Measurements from ENCODE around the gene HDGF.
"Not testable (repeated sequence)": the region's sequence is repeated elsewhere in the genome, so short reads cannot be mapped to it uniquely, and the experiment has no call there.

HDGF gene

GRCh38 chr1:156767101-156767878 lies 15.8 kb upstream of the HDGF start, which contains the start of gene PRCC:
Gene PRCC (plus strand): TSS chr1:156767535. CDS start chr1:156767772, 237 bp downstream.
- DNase-seq (ENCODE audit: low read depth, low spot score): peak; percentile 100

DNA sequence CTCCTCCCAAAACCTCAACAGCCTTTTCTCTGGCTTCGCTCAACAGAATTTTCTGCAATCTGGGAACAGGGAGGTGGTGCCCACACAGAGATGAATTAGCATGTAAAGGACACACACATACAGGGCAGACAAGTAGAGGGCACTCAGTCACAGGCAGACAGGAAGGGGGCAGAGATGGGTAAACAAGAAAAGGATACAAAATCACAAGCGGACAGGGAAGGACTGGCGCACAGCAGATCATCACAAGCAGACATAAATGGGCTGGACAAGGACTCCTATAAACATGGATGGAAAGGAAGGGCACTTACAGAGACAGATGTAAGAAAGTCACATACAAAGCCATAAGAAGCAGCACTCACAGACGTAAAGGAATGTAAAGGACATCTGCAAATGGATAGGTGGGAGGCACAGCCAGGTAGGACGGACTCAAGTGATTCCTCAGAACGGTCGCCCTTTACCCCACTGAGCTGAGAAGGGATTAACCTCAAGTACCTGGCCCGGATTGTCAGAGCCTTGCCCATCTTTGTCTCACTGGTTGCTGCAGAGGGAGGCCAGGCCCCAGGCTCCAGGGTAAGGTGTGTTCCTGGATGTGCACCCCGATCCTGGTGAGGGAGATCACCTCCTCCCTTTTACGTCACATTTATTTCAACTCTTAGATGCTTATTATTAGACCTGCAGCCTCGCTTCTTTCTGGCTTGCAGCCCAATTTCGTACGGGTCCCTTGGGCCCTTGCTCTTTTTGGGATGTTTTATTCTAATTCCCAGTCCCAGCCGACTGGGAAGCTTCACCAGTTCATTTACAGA lies 15.0 kb upstream of the HDGF start:
- no peak for DNase-seq (ENCODE audit: low read depth, low spot score)

- DNase-seq (ENCODE audit: low read depth, low spot score): no peak
Observed at GRCh38 chr1:156765666-156766065, 14.2 kb upstream of the HDGF start.

DNA sequence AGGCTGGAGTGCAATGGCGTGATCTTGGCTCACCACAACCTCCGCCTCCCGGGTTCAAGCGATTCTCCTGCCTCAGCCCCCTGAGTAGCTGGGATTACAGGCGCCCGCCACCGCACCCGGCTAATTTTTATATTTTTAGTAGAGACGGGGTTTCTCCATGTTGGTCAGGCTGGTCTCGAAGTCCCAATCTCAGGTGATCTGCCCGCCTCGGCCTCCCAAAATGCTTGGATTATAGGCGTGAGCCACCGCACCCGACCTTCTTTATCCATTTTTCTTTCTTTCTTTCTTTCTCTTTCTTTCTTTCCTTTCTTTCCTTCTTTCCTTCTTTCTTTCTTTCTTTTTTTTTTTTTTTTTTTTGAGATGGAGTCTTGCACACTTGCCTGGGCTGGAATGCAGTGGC lies 13.7 kb upstream of the HDGF start:
- DNase-seq (ENCODE audit: low read depth, low spot score): not testable (repeated sequence)

- DNase-seq (ENCODE audit: low read depth, low spot score): no peak
Observed at GRCh38 chr1:156760796-156761104, 9.3 kb upstream of the HDGF start.

DNA sequence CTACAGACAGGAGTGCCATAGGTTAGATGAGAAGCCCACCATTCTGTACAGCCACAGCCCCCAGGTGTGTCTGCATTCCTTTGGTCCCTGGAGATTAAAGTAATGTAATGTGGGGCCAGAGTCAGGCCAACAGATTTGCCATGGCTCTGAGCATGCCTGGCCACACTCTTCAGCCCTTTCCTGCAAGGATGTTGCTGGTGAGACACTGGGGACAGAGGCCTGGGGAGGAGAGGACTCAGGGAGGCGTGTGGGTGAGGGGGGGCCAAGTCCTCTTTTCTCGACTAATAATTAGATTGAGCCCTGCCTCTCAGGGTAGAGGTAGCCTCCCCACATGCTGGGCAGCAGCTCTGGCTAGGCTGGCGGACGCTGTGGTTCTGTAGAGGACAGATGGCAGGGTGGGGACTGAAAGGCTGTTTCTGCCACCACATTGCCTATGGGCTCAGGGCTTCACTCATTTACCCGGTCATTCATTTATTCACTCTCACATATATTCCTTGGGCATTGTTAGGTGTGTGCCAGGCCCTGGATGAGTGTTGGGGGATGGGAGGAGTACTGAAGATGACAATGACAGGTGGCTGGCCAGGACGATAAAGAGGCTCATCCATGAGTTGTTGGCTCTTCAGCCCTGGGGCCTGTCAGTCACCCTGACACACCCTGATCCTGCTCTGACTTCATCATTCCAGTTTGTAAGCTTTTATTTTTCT lies 8.8 kb upstream of the HDGF start:
- no peak for DNase-seq (ENCODE audit: low read depth, low spot score)

- DNase-seq (ENCODE audit: low read depth, low spot score): not testable (repeated sequence)
Observed at GRCh38 chr1:156757572-156758253, 6.2 kb upstream of the HDGF start.

GRCh38 chr1:156756355-156756754 lies 4.9 kb upstream of the HDGF start:
- DNase-seq (ENCODE audit: low read depth, low spot score): no peak

GRCh38 chr1:156755527-156755950 lies 4.1 kb upstream of the HDGF start:
- no peak for DNase-seq (ENCODE audit: low read depth, low spot score)

- no peak for DNase-seq (ENCODE audit: low read depth, low spot score)
Observed at GRCh38 chr1:156754219-156754618, 2.7 kb upstream of the HDGF start.

DNA sequence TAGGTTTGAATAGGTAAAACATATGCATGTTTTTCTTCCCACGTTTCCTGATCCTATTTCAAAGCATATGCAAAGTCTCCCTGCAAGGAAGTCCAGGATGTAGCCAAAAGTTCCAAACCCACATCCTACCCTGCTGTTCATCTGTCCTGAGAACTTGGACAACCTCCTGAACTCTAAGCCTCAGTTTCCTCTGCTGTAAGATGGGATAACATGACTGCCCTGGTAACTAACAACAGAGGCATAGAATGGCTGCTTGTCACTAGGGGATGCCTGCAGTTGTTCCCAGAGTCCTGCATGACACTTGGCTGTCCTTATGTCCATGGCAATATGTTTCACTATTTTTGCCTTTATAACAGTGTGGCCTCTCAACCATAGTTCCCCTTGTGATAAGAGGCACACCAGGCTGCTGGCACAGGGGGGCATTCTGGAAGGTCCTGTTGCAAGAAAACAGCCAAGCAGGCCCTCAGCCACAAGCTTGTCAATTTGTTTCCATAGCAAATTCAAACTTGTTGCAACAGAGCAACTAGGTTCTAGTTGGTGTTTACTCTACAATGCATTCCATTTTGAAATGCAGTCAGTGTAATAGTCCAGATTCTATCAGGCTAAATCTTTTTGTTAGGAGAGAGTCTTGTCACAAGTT lies 1.5 kb upstream of the HDGF start:
- no peak for DNase-seq (ENCODE audit: low read depth, low spot score)

DNA sequence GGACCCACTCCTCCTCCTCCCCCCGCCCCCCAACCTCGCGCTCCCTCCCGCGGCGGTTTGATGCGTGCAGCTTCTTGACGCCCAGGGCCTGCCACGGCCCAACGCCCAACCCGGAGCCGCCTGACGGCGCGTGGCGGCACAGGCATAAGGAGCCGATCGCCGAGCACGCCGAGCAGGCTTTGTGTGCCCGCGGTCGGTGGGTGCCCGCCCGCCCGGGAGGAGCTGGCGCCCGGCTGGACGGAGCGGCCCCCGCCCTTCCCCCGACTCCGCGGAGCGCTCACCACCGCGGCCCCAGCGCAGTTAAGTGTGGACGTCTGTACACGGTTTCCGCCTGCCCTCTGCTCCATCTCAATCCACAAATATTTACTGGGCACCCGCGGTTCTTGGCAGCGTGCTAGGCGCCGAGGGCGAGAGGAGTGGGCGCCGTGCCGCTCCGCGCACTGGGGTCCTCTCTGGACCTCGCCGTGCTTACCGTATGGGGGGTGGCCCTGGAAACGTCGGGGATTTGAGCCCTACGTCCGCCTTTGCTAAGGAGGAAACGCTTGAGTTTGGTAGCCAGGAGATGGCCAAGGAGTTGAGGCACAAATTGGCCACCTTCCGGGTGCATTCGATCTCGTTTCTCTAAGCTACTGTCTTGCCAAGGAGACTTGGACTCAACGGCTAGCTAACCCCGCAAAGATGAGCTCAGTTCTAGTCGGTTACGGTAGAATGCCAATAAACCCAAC lies 444 bp upstream of the HDGF start:
- DNase-seq (ENCODE audit: low read depth, low spot score): peak; percentile 78

DNA sequence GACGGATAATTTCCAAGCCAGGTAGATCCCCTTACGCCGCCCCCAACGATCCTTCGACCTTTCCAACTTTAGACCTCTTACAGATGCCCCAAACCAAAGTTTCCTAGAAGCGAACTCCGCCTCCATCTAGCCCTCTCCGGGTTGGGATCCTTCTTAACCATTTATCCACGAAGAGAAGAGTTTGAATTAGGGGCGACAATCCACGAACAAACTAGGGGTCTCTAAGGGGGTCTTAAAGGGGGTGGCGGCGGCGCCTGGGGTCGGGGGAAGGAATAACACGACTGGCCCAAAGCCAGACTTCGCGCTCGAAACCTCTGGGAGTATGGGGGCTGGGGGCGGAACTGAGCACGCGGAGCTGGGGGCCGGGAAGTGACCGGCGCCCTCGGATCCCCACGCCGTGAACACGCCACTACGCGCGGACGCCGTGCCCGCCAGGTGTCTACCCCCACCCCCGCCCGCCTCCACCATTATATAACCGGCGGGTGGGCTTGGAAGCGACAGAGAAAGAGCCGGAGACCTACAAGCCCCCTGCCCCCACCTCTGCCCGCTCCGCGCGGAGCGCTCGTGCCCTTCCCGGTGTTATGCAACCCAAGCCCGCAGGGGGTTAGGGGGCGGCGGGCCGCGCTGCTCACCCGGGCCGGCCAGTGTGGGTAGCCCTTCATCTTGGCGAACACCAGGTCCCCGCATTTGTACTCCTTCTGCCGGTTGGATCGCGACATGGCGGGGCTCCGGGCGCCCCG lies 594 bp downstream of the HDGF start:
- no peak for DNase-seq (ENCODE audit: low read depth, low spot score)

DNA sequence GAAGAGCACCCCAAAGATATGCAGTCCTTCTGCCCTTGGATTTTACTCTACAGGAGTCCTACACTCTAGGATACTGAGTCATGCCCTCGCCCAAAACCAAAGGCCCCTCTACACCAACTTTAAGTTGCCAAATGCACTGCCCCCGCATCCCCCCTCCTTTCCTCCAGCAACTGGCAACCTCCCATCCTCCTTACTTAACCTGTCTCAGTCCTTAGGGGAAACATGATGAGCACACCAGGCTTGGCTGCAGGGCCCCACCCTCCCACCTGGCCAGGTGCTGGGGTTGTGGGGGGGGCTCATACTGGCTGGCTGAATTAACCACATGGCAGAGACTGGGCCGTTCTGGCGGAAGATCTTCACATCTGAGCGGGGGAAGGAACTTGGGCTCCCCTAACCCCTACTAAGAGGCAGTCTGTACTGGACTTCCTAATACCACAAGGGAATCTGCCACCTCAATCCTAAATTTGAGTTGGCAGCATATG lies 1.2 kb downstream of the HDGF start:
- no peak for DNase-seq (ENCODE audit: low read depth, low spot score)

DNA sequence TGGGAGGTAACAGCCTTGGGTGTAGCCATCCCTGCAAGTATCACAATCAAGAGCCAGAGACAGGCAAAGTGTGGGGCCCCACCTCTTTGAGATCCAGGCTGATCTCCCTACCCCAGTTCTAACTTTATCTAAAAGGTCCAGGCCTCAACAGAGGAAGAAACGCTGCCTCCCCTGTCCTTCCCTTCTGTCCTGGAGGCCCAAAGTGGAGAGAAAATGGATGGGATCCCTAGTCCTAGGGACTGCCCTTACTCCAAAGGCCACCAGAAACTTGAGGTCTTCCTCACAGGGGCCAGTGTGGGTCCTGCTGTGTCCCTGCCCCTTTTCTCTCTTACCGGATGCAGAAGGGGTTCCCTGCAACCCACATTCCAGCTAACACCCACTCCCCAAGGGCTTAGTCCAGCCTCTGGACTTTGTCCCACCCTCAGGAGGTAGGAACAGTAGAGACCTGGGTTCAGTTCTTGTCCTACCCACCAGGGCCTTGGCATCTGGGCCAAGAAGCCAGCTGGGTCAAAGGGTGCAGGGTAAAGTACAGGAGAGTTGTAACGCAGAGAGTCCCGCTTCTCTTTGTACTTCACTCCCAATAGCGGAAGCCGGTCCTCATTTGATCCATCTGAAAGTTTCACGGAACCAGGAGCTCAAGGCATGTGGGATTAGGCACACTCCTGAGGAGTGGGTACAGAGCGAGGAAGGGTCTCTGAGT lies 1.9 kb downstream of the HDGF start:
- no peak for DNase-seq (ENCODE audit: low read depth, low spot score)

DNA sequence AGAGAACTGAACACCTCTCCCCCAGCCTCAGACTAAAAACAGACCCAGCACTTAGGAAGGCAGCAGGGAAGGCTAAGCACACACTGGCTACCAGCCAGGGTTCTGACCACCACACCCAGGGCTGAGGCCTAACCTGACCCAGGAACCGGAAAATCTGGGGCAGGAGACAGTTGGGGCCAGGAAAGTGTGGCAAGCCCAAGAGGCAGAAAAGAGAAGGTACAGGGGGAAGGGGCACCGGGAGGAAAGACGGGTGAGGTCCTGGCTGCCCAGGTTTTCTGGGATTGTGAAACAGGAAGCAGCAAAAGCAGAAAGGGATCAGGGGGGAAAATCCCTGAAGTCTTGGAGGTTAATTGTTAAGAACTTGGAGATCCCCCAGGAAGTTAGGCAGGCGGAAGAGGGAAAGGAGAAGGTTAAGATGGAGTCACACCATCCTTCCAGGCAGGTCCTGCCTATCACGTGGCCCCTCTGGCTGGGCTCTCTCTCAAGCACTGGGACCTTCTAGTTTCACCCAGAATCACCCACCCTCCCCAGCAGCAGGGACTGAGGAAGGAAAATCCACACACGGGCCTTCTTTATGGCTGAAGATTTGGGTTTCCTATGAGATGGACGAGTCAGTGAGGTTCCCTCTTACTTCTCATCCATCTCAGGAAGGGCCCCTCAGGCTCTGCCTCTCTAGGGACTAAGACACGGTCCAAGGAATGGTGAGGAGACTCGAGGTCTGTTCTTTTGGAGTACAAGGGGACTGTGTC lies 2.6 kb downstream of the HDGF start:
- no peak for DNase-seq (ENCODE audit: low read depth, low spot score)

- no peak for DNase-seq (ENCODE audit: low read depth, low spot score)
Observed at GRCh38 chr1:156747742-156748669, 3.5 kb downstream of the HDGF start.

Data from iPS DF 19.7 (cell line).